CD4-positive, alpha-beta T cell (primary cell): ENCODE results near the gene DUOX2. TPM values are rescaled to one million over a fixed set of nuclear protein-coding genes. Genes with fewer than 3 reads are reported as not detected.
A peak's percentile ranks its signal among the peaks of the same experiment; 100 is the strongest.

Experiments used
- ATAC-seq: fragments of 200-7000 bp; cut with Tn5 transposase; one replicate; pipeline ENCODE4 v1.10.0; 2022; ENCODE audit warnings: mild to moderate bottlenecking; ENCODE audit not compliant: poor library complexity
- CTCF ChIA-PET: fragments of 350-600 bp; sonication (Branson Sonifier 250); formaldehyde crosslinking; loops from one replicate; lab custom pipeline; 2021; ENCODE audit warnings: antibody characterized with exemption, inconsistent platforms; lab: Charles Lee
- POLR2A ChIA-PET: fragments of 350-600 bp; sonication (Branson Sonifier 250); formaldehyde crosslinking; loops from one replicate; lab custom pipeline; 2021; ENCODE audit warnings: antibody characterized with exemption, inconsistent platforms; lab: Charles Lee
- DNase-seq, 14 experiments: peaks; one replicate each; pipeline ENCODE4 v3.0.0-alpha.2; 2013 to 2020; ENCODE audit warnings: mixed read lengths in 2 of 14
- H3K27ac ChIP-seq, 2 donors: one replicate each; pipeline versions ENCODE4 v1.5.1 to v1.7.0; 2013; ENCODE audit warnings: low read length in 2 of 2, low read depth in 1 of 2, mild to moderate bottlenecking in 1 of 2
- H3K27me3 ChIP-seq, 2 experiments: 1 replicate in 1 of 2; 2 replicates in 1 of 2; pipeline versions ENCODE4 v1.6.1 to v1.7.0; 2013; ENCODE audit warnings: low read length in 2 of 2, control low read depth in 1 of 2, mild to moderate bottlenecking in 1 of 2, moderate library complexity in 1 of 2; ENCODE audit not compliant: insufficient read depth in 2 of 2, control insufficient read depth in 1 of 2
- H3K36me3 ChIP-seq: one replicate; pipeline ENCODE4 v1.6.1; 2013; ENCODE audit warnings: low read length, control low read depth; ENCODE audit not compliant: insufficient read depth
- H3K4me1 ChIP-seq: one replicate; pipeline ENCODE4 v1.6.1; 2013; ENCODE audit warnings: low read length, control low read depth; ENCODE audit not compliant: insufficient read depth
- H3K4me3 ChIP-seq: one replicate; pipeline ENCODE4 v1.5.1; 2013; ENCODE audit warnings: mild to moderate bottlenecking, low read length, moderate library complexity
- H3K9me3 ChIP-seq, 2 experiments: 1 replicate in 1 of 2; 2 replicates in 1 of 2; pipeline versions ENCODE4 v1.6.1 to v1.7.0; 2013; ENCODE audit warnings: low read length in 2 of 2, mild to moderate bottlenecking in 2 of 2, control low read depth in 1 of 2, moderate library complexity in 1 of 2; ENCODE audit not compliant: control insufficient read depth in 1 of 2, insufficient read depth in 1 of 2
- H3K27ac Mint-ChIP-seq: one replicate; pipeline ENCODE4 v1.8.0; 2020; ENCODE audit warnings: mixed read lengths
- H3K27me3 Mint-ChIP-seq: one replicate; pipeline ENCODE4 v1.8.0; 2021; ENCODE audit warnings: mixed read lengths
- H3K36me3 Mint-ChIP-seq: one replicate; pipeline ENCODE4 v1.8.0; 2021; ENCODE audit warnings: low read depth, mixed read lengths
- H3K4me1 Mint-ChIP-seq: one replicate; pipeline ENCODE4 v1.8.0; 2021; ENCODE audit warnings: low read depth, mixed read lengths
- H3K4me3 Mint-ChIP-seq: one replicate; pipeline ENCODE4 v1.8.0; 2020; ENCODE audit warnings: mild to moderate bottlenecking, mixed read lengths
- H3K9me3 Mint-ChIP-seq: one replicate; pipeline ENCODE4 v1.8.0; 2020; ENCODE audit warnings: mixed read lengths
- CTCF ChIP-seq: fragments of 200-600 bp; IDR thresholded peaks from one replicate; pipeline ENCODE4 v1.8.0; 2022; ENCODE audit warnings: antibody characterized with exemption, mild to moderate bottlenecking
- intact Hi-C, 2 experiments: fragments of 100-400 bp; cut with DNase I in 1 of 2; cut with micrococcal nuclease in 1 of 2; formaldehyde crosslinking; loops; one replicate each; pipeline versions ENCODE4 v1.15.1 to v1.9.0; 2023 to 2025; cut with DNase I, micrococcal nuclease
- total RNA-seq, 174 experiments: library from RNA in 2 of 174; stranded (reverse) in 2 of 174; gene quantifications; one replicate each; pipeline ENCODE4 v1.2.3 and lab custom pipeline; 2021 to 2026

Gene DUOX2
- total RNA-seq, 2 experiments from 2014 or later = 0.05 to 0.08 TPM

GRCh38 chr15:45134682-45135604, 21.0 kb upstream of the DUOX2 start:
- H3K36me3 Mint-ChIP-seq = no peaks in the 10 kb centered on the region
- H3K27ac Mint-ChIP-seq = no peak overlapping the region
- peaks cover 39 to 41% of the 10 kb centered on the region in 2 experiments for H3K27me3 ChIP-seq
- no peak overlapping the region for H3K27ac ChIP-seq
- ATAC-seq (peak; percentile 71), DNase-seq (peak in 6 of 14 experiments; percentile 16 to 55 (median 34))
- H3K4me1 Mint-ChIP-seq = peaks cover 16% of the 10 kb centered on the region
- POLR2A ChIA-PET = interaction anchor here (1.5 kb wide), 1 partner anchor 29 kb away, joined by 4 read pairs; no protein-coding TSS in a partner anchor
- no peaks in the 10 kb centered on the region for H3K36me3 ChIP-seq
- intact Hi-C loops = no loop called here
- no peaks in the 10 kb centered on the region for H3K9me3 Mint-ChIP-seq
- H3K4me3 Mint-ChIP-seq = peak overlapping the region; percentile 78
- H3K4me3 ChIP-seq = peak overlapping the region; percentile 31
- CTCF ChIA-PET = interaction anchor here (1.1 to 2.9 kb wide), 2 partner anchors 9 to 17 kb away, joined by 3 to 9 read pairs; no protein-coding TSS in a partner anchor
- H3K4me1 ChIP-seq = peaks cover 20% of the 10 kb centered on the region
- TF ChIP-seq CTCF = no peak
- H3K27me3 Mint-ChIP-seq = peaks cover 65% of the 10 kb centered on the region
- no peaks in the 10 kb centered on the region for H3K9me3 ChIP-seq

GRCh38 chr15:45134046-45134445, 20.1 kb upstream of the DUOX2 start:
- peaks cover 0 to 4% of the 10 kb centered on the region in 2 experiments for H3K9me3 ChIP-seq
- H3K4me3 ChIP-seq = no peak overlapping the region
- DNase-seq = no peak
- no peaks in the 10 kb centered on the region for H3K36me3 ChIP-seq
- TF ChIP-seq CTCF = no peak
- POLR2A ChIA-PET = interaction anchor here (1.5 kb wide), 1 partner anchor 30 kb away, joined by 4 read pairs; no protein-coding TSS in a partner anchor
- ATAC-seq = no peak
- no peak overlapping the region for H3K27ac ChIP-seq
- H3K27ac Mint-ChIP-seq = no peak overlapping the region
- H3K36me3 Mint-ChIP-seq = no peaks in the 10 kb centered on the region
- peak overlapping the region; percentile 78 for H3K4me3 Mint-ChIP-seq
- no peaks in the 10 kb centered on the region for H3K9me3 Mint-ChIP-seq
- peaks cover 29% of the 10 kb centered on the region for H3K4me1 ChIP-seq
- peaks cover 66% of the 10 kb centered on the region for H3K27me3 Mint-ChIP-seq
- intact Hi-C loops = no loop called here
- CTCF ChIA-PET = interaction anchor here (2.9 kb wide), 1 partner anchor 16 kb away, joined by 9 read pairs; no protein-coding TSS in a partner anchor
- H3K27me3 ChIP-seq = peaks cover 47 to 49% of the 10 kb centered on the region in 2 experiments
- H3K4me1 Mint-ChIP-seq = peaks cover 16% of the 10 kb centered on the region

GRCh38 chr15:45133561-45133920, 19.6 kb upstream of the DUOX2 start:
- no peaks in the 10 kb centered on the region for H3K9me3 Mint-ChIP-seq
- H3K27ac Mint-ChIP-seq = no peak overlapping the region
- Histone ChIP-seq H3K27ac (no peak overlapping the region), H3K27me3 (peaks cover 52 to 54% of the 10 kb centered on the region in 2 experiments), H3K9me3 (peaks cover 0 to 8% of the 10 kb centered on the region in 2 experiments), H3K4me3 (no peak overlapping the region), H3K4me1 (peaks cover 32% of the 10 kb centered on the region), H3K36me3 (no peaks in the 10 kb centered on the region)
- POLR2A ChIA-PET = interaction anchor here (1.5 kb wide), 1 partner anchor 30 kb away, joined by 4 read pairs; no protein-coding TSS in a partner anchor
- no peaks in the 10 kb centered on the region for H3K36me3 Mint-ChIP-seq
- ATAC-seq = no peak
- H3K4me1 Mint-ChIP-seq = peaks cover 19% of the 10 kb centered on the region
- H3K27me3 Mint-ChIP-seq = peaks cover 71% of the 10 kb centered on the region
- no peak for DNase-seq
- CTCF ChIA-PET = interaction anchor here (1.6 to 2.9 kb wide), 2 partner anchors 15 to 34 kb away, joined by 5 to 9 read pairs; no protein-coding TSS in a partner anchor
- intact Hi-C loops = no loop called here
- TF ChIP-seq CTCF = no peak
- H3K4me3 Mint-ChIP-seq = no peak overlapping the region
